Stimulated activated naive CD8-positive, alpha-beta T cell treated with anti-CD3 and anti-CD28 coated beads, Interleukin-15, amount 100 ng/mL, for 72 hours (primary cell): ENCODE data around the gene BAAT.
A peak's percentile ranks its signal among the peaks of the same experiment; 100 is the strongest.

ENCODE experiments used
- ATAC-seq: fragments of 150-1000 bp; cut with Tn5 transposase; 2 replicates; pipeline ENCODE4 v1.10.0; 2021; ENCODE audit warnings: mild to moderate bottlenecking, moderate library complexity
- DNase-seq, 2 donors: peaks; one replicate each; pipeline ENCODE4 v3.0.0; 2021 to 2022
- H3K27ac Mint-ChIP-seq, 2 donors: one replicate each; pipeline ENCODE4 v1.8.0; 2022; ENCODE audit warnings: mild to moderate bottlenecking in 2 of 2, mixed read lengths in 2 of 2, moderate library complexity in 2 of 2
- H3K27me3 Mint-ChIP-seq: one replicate; pipeline ENCODE4 v1.8.0; 2022; ENCODE audit warnings: mixed read lengths
- H3K4me1 Mint-ChIP-seq: one replicate; pipeline ENCODE4 v1.8.0; 2022; ENCODE audit warnings: mild to moderate bottlenecking, mixed read lengths
- H3K4me3 Mint-ChIP-seq, 2 donors: one replicate each; pipeline ENCODE4 v1.8.0; 2022; ENCODE audit warnings: mild to moderate bottlenecking in 2 of 2, mixed read lengths in 2 of 2, moderate library complexity in 1 of 2
- H3K9me3 Mint-ChIP-seq, 2 donors: one replicate each; pipeline ENCODE4 v1.8.0; 2022; ENCODE audit warnings: mixed read lengths in 2 of 2

The BAAT gene

DNA sequence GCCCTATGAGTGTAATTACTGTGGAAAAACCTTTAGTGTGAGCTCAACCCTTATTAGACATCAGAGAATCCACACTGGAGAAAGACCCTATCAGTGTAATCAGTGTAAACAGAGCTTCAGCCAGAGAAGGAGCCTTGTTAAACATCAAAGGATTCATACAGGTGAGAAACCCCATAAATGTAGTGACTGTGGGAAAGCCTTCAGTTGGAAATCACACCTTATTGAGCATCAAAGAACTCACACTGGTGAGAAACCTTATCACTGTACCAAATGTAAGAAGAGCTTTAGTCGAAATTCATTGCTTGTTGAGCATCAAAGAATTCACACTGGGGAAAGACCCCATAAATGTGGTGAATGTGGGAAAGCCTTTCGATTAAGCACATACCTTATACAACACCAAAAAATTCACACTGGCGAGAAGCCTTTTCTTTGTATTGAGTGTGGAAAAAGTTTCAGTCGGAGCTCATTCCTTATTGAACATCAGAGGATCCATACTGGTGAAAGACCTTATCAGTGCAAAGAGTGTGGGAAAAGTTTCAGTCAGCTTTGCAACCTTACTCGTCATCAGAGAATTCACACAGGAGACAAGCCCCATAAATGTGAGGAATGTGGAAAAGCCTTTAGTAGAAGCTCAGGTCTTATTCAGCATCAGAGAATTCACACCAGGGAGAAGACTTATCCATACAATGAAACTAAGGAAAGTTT lies 23.7 kb upstream of the BAAT start:
- H3K9me3 Mint-ChIP-seq, result peaks cover 56 to 58% of the 10 kb centered on the region in 2 donors
- peaks cover 5% of the 10 kb centered on the region for H3K4me1 Mint-ChIP-seq
- DNase-seq, result no peak
- no peak for ATAC-seq
- no peaks in the 10 kb centered on the region for H3K27me3 Mint-ChIP-seq
- H3K4me3 Mint-ChIP-seq, result no peak overlapping the region
- H3K27ac Mint-ChIP-seq, result no peak overlapping the region

GRCh38 chr9:101403516-101404285 lies 18.9 kb upstream of the BAAT start:
- Mint-ChIP-seq H3K4me3 (no peak overlapping the region), H3K4me1 (peaks cover 38% of the 10 kb centered on the region), H3K9me3 (peaks cover 50 to 53% of the 10 kb centered on the region in 2 donors), H3K27ac (no peak overlapping the region), H3K27me3 (no peaks in the 10 kb centered on the region)
- no peak for ATAC-seq
- no peak for DNase-seq

GRCh38 chr9:101400120-101400519 lies 15.3 kb upstream of the BAAT start:
- H3K27me3 Mint-ChIP-seq, result no peaks in the 10 kb centered on the region
- peaks cover 28 to 35% of the 10 kb centered on the region in 2 donors for H3K9me3 Mint-ChIP-seq
- peak overlapping the region; percentile 89 for H3K4me3 Mint-ChIP-seq
- peak overlapping the region; percentile 29 to 84 for H3K27ac Mint-ChIP-seq
- H3K4me1 Mint-ChIP-seq, result peaks cover 57% of the 10 kb centered on the region
- ATAC-seq (no peak), DNase-seq (no peak)

- peaks cover 25 to 33% of the 10 kb centered on the region in 2 donors for H3K9me3 Mint-ChIP-seq
- no peaks in the 10 kb centered on the region for H3K27me3 Mint-ChIP-seq
- no peak overlapping the region for H3K27ac Mint-ChIP-seq
- peaks cover 61% of the 10 kb centered on the region for H3K4me1 Mint-ChIP-seq
- DNase-seq (no peak), ATAC-seq (no peak)
- H3K4me3 Mint-ChIP-seq, result peak overlapping the region; percentile 89
Observed at GRCh38 chr9:101399643-101399970, 14.8 kb upstream of the BAAT start.

- ATAC-seq (peak; percentile 29), DNase-seq (no peak)
- peak overlapping the region; percentile 98 to 99 for H3K27ac Mint-ChIP-seq
- peaks cover 29 to 38% of the 10 kb centered on the region in 2 donors for H3K9me3 Mint-ChIP-seq
- H3K4me1 Mint-ChIP-seq, result peaks cover 66% of the 10 kb centered on the region
- no peaks in the 10 kb centered on the region for H3K27me3 Mint-ChIP-seq
- H3K4me3 Mint-ChIP-seq, result peak overlapping the region; percentile 89
Observed at GRCh38 chr9:101398930-101399642, 14.3 kb upstream of the BAAT start.

GRCh38 chr9:101398068-101398929 lies 13.5 kb upstream of the BAAT start, which contains the start of the genes MRPL50 and ZNF189:
Gene MRPL50 (minus strand): TSS chr9:101398618. CDS start chr9:101398592, 26 bp downstream.
Gene ZNF189 (plus strand): TSS chr9:101398851. CDS start chr9:101399157, 306 bp downstream.
- H3K27ac Mint-ChIP-seq, result peak within 1 kb of the TSS; percentile 98 to 99
- no peaks in the 10 kb centered on the region for H3K27me3 Mint-ChIP-seq
- ATAC-seq (peak; percentile 97), DNase-seq (peak; percentile 92 to 97)
- H3K4me3 Mint-ChIP-seq, result peak within 1 kb of the TSS; percentile 89
- peaks cover 59% of the 10 kb centered on the region for H3K4me1 Mint-ChIP-seq
- H3K9me3 Mint-ChIP-seq, result peaks cover 21 to 32% of the 10 kb centered on the region in 2 donors

DNA sequence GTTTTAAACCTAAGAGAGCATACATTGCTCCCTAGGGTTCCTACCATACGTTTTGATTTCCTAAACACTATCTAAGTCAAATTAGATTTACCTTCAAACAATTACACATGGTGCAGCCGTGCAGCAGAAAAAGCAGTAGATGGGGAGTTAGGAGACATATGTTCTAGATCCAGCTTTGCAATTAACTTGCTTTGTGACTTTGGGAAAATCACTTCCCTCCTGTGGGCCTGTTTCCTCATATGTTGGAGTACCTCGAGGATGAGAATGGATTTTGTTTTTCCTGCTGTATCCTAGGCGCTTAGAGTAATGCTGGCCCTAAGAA lies 12.9 kb upstream of the BAAT start:
- no peak for ATAC-seq
- Mint-ChIP-seq H3K4me3 (peak overlapping the region; percentile 89), H3K9me3 (peaks cover 20 to 31% of the 10 kb centered on the region in 2 donors), H3K27me3 (no peaks in the 10 kb centered on the region), H3K4me1 (peaks cover 57% of the 10 kb centered on the region), H3K27ac (peak overlapping the region; percentile 98 to 99)
- DNase-seq, result no peak

DNA sequence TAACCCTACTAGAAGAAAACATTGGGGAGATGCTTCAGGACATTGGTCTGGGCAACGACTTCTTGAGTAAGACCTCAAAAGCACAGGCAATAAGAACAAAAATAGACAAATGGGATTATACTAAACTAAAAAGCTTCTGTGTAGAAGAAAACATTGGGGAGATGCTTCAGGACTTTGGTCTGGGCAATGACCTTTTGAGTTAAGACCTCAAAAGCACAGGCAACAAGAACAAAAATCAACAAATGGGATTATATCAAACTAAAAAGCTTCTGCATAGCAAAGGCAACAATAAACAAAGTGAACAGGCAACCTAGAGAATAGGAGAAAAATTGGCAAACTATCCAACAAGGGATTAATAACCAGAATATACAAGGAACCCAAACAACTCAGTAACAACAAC lies 9.9 kb upstream of the BAAT start:
- Mint-ChIP-seq H3K27me3 (no peaks in the 10 kb centered on the region), H3K27ac (no peak overlapping the region), H3K4me3 (peak overlapping the region in 1 of 2 donors; percentile 17), H3K4me1 (peaks cover 44% of the 10 kb centered on the region), H3K9me3 (peaks cover 26 to 27% of the 10 kb centered on the region in 2 donors)
- ATAC-seq (no peak), DNase-seq (no peak)

GRCh38 chr9:101393135-101393534 lies 8.3 kb upstream of the BAAT start:
- Mint-ChIP-seq H3K27me3 (no peaks in the 10 kb centered on the region), H3K4me1 (peaks cover 48% of the 10 kb centered on the region), H3K9me3 (peaks cover 26 to 27% of the 10 kb centered on the region in 2 donors), H3K27ac (no peak overlapping the region), H3K4me3 (no peak overlapping the region)
- no peak for DNase-seq
- no peak for ATAC-seq

- DNase-seq, result no peak
- H3K27ac Mint-ChIP-seq, result no peak overlapping the region
- no peaks in the 10 kb centered on the region for H3K27me3 Mint-ChIP-seq
Observed at GRCh38 chr9:101388507-101388993, 3.7 kb upstream of the BAAT start.

DNA sequence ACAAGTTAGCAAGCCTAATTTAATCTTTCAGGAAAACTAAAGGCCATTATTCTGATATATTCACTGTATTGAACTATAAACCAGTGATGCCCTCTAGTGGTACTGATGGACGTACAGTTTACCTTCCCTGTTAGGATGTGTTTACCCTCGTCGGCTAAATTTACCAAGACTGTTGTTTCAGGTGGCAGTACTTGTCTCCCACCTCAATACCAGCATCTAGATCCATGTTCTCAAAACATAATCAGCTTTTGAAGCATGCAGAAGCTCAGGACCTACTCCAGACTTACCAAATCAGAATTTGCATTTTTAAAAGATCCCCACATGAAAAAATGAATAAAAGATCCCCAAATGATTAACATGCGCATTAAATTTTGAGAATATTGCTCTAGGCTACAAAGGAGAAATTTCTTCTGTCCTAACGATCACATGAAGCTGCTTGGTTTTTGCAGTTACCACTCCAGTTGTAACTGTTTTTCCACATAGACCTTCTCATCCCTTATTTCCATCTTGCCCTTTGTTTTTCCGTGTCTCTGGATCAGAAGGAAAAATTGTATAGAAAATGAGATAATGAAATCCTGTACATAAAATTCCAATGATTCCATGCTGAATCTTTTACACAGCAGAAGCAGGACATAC lies 3.2 kb upstream of the BAAT start:
- Mint-ChIP-seq H3K9me3 (peaks cover 18 to 19% of the 10 kb centered on the region in 2 donors), H3K4me1 (peaks cover 22% of the 10 kb centered on the region), H3K27me3 (no peaks in the 10 kb centered on the region), H3K27ac (no peak overlapping the region), H3K4me3 (no peak overlapping the region)
- DNase-seq, result no peak
- peak; percentile 78 for ATAC-seq

More at GRCh38 chr9:101388507-101388993, 3.7 kb upstream of the BAAT start:
- ATAC-seq, result no peak
- Mint-ChIP-seq H3K4me1 (peaks cover 23% of the 10 kb centered on the region), H3K9me3 (peaks cover 20 to 21% of the 10 kb centered on the region in 2 donors), H3K4me3 (no peak overlapping the region)

DNA sequence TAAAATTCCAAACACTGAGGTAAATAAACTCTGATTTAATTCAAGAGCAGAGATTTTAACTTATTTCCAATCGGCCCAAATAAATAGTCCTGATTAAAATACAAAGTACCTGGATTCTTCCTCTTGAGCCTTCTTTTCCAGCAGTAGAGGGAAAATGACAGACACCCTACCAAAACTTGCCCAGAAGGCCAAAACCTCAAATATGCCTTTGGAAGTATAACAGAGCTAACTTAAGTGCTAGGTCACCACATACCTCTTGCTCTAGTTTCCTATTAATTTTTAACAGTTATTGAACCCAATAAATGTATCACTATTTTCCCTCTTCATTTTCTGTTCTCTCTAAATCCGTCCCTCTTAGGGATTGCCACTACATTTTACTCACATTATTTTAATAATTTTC lies 1.4 kb downstream of the BAAT start:
- no peak overlapping the region for H3K4me3 Mint-ChIP-seq
- H3K4me1 Mint-ChIP-seq, result peaks cover 6% of the 10 kb centered on the region
- H3K27me3 Mint-ChIP-seq, result no peaks in the 10 kb centered on the region
- no peak for ATAC-seq
- no peak overlapping the region for H3K27ac Mint-ChIP-seq
- peaks cover 6 to 9% of the 10 kb centered on the region in 2 donors for H3K9me3 Mint-ChIP-seq
- no peak for DNase-seq

GRCh38 chr9:101381833-101382342 lies 2.9 kb downstream of the BAAT start:
- no peak for DNase-seq
- Mint-ChIP-seq H3K27ac (no peak overlapping the region), H3K27me3 (no peaks in the 10 kb centered on the region), H3K4me1 (no peaks in the 10 kb centered on the region), H3K9me3 (peaks cover 6 to 17% of the 10 kb centered on the region in 2 donors), H3K4me3 (no peak overlapping the region)
- no peak for ATAC-seq

- DNase-seq (no peak), ATAC-seq (no peak)
- H3K27ac Mint-ChIP-seq, result no peak overlapping the region
- peaks cover 6 to 17% of the 10 kb centered on the region in 2 donors for H3K9me3 Mint-ChIP-seq
- H3K4me1 Mint-ChIP-seq, result no peaks in the 10 kb centered on the region
- no peak overlapping the region for H3K4me3 Mint-ChIP-seq
- H3K27me3 Mint-ChIP-seq, result no peaks in the 10 kb centered on the region
Observed at GRCh38 chr9:101381118-101381517, 3.7 kb downstream of the BAAT start.
